MM.1S (cell line): ENCODE results near the gene RASSF4.

Source experiments
- DNase-seq: peaks from one replicate; pipeline ENCODE4 v3.0.0-alpha.2; 2015
- H2AFZ ChIP-seq: fragments of 300-600 bp; sonication (generic); 2 replicates; pipeline ENCODE4 v1.6.0; 2016; ENCODE audit warnings: antibody characterized with exemption, low read length
- H3F3A ChIP-seq: fragments of 300-600 bp; sonication (generic); 2 replicates; pipeline ENCODE4 v1.6.1; 2016; ENCODE audit warnings: mild to moderate bottlenecking, antibody characterized with exemption, low read length, moderate library complexity, mixed read lengths; ENCODE audit not compliant: insufficient read depth
- H3K27ac ChIP-seq: fragments of 300-600 bp; sonication (generic); 2 replicates; pipeline ENCODE4 v1.5.1; 2016; ENCODE audit warnings: mild to moderate bottlenecking, low read length
- H3K27me3 ChIP-seq: fragments of 300-600 bp; sonication (generic); replicated peaks from 2 replicates; pipeline ENCODE4 v1.6.0; 2016; ENCODE audit warnings: low read length; ENCODE audit not compliant: insufficient read depth
- H3K36me3 ChIP-seq: fragments of 300-600 bp; sonication (generic); replicated peaks from 2 replicates; pipeline ENCODE4 v1.6.1; 2016; ENCODE audit warnings: mild to moderate bottlenecking, low read length, mixed read lengths; ENCODE audit not compliant: insufficient read depth
- H3K4me1 ChIP-seq: fragments of 300-600 bp; sonication (generic); 2 replicates; pipeline ENCODE4 v1.6.1; 2016; ENCODE audit warnings: low read length, mixed read lengths
- H3K4me2 ChIP-seq: fragments of 300-600 bp; sonication (generic); 2 replicates; pipeline ENCODE4 v1.6.0; 2016; ENCODE audit warnings: low read depth, low read length
- H3K4me3 ChIP-seq: fragments of 300-600 bp; sonication (generic); 2 replicates; pipeline ENCODE4 v1.5.1; 2016; ENCODE audit warnings: low read length, mixed read lengths
- H3K79me2 ChIP-seq: fragments of 300-600 bp; sonication (generic); 2 replicates; pipeline ENCODE4 v1.6.1; 2016; ENCODE audit warnings: mixed run types, low read length, mixed read lengths
- H3K9ac ChIP-seq: fragments of 300-600 bp; sonication (generic); 2 replicates; pipeline ENCODE4 v1.6.1; 2016; ENCODE audit warnings: low read length, mixed read lengths
- H3K9me2 ChIP-seq: fragments of 300-600 bp; sonication (generic); replicated peaks from 2 replicates; pipeline ENCODE4 v1.6.1; 2016; ENCODE audit warnings: mild to moderate bottlenecking, low read length, mixed read lengths; ENCODE audit not compliant: insufficient read depth
- H3K9me3 ChIP-seq: fragments of 300-600 bp; sonication (generic); replicated peaks from 2 replicates; pipeline ENCODE4 v1.6.1; 2016; ENCODE audit warnings: mild to moderate bottlenecking, low read length, mixed read lengths; ENCODE audit not compliant: insufficient read depth
- H4K20me1 ChIP-seq: fragments of 300-600 bp; sonication (generic); 2 replicates; pipeline ENCODE4 v1.6.1; 2016; ENCODE audit warnings: mild to moderate bottlenecking, low read length, moderate library complexity, mixed read lengths; ENCODE audit not compliant: insufficient read depth
- EZH2 ChIP-seq: fragments of 300-600 bp; sonication (generic); optimal IDR thresholded peaks from 2 replicates; pipeline ENCODE3; 2017; ENCODE audit warnings: low read depth, mild to moderate bottlenecking, antibody characterized with exemption, low read length, mixed read lengths
- EZH2phosphoT487 ChIP-seq: fragments of 300-600 bp; sonication (generic); IDR thresholded peaks from 2 replicates; pipeline ENCODE4 v1.6.1; 2018; ENCODE audit warnings: antibody characterized with exemption, low read length
- TF ChIP-seq, protein P1 (sequence below): fragments of 300-600 bp; sonication (generic); IDR thresholded peaks from 2 replicates; pipeline ENCODE4 v1.5.1; 2016; ENCODE audit warnings: antibody characterized with exemption, low read length, mixed read lengths

Gene RASSF4

DNA sequence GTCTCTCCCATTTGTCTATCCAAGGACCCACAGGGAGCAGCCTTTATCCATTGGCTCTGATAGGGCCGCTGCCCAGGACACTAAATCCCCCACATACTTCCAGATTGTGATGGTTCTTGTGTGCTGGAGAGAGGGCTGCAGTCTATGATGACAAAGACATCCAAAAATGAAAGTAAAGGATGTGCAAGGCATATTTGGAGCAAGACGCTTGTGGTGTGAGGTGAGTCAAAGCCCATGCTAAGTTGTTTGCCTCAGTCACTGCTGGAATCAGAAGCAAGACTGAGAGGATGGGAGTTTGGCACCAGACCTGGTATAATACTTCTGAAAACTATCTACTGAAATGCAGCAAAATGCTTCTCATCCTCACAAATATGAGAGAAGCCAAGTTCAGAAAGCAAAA is 63.8 kb downstream of the RASSF4 start:
- H2AFZ ChIP-seq, result no peak overlapping the region
- H3K4me2 ChIP-seq, result no peak overlapping the region
- no peaks in the 10 kb centered on the region for H4K20me1 ChIP-seq

DNA sequence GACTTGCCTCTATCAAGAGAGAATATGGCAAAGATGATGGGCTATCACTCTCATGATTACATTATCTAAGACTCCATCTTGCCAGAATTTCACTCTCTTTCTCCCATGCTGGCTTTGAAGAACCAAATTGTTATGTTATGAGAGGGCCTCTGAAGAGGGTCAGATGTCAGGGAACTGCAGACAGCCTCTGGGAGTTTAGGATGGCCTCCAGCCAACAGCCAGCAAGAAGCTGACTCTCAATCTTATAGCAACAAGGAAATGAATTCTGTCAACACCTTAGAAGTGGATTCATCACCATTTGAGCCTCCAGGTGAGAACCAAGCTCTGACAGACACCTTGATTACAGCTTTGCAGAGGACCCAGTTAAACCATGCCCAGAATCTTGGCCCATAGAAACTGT is 74.7 kb downstream of the RASSF4 start:
- Histone ChIP-seq H2AFZ (no peak overlapping the region), H3K4me2 (no peak overlapping the region), H3F3A (no peaks in the 10 kb centered on the region), H3K9me2 (no peaks in the 10 kb centered on the region), H3K36me3 (no peaks in the 10 kb centered on the region), H3K9ac (no peak overlapping the region), H3K79me2 (no peaks in the 10 kb centered on the region), H3K9me3 (no peaks in the 10 kb centered on the region), H3K4me1 (no peaks in the 10 kb centered on the region), H4K20me1 (no peaks in the 10 kb centered on the region), H3K27me3 (no peaks in the 10 kb centered on the region), H3K4me3 (no peak overlapping the region), H3K27ac (no peak overlapping the region)
- TF ChIP-seq, protein P1, sequence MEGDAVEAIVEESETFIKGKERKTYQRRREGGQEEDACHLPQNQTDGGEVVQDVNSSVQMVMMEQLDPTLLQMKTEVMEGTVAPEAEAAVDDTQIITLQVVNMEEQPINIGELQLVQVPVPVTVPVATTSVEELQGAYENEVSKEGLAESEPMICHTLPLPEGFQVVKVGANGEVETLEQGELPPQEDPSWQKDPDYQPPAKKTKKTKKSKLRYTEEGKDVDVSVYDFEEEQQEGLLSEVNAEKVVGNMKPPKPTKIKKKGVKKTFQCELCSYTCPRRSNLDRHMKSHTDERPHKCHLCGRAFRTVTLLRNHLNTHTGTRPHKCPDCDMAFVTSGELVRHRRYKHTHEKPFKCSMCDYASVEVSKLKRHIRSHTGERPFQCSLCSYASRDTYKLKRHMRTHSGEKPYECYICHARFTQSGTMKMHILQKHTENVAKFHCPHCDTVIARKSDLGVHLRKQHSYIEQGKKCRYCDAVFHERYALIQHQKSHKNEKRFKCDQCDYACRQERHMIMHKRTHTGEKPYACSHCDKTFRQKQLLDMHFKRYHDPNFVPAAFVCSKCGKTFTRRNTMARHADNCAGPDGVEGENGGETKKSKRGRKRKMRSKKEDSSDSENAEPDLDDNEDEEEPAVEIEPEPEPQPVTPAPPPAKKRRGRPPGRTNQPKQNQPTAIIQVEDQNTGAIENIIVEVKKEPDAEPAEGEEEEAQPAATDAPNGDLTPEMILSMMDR, result no peak
- TF ChIP-seq EZH2, result no peak
- DNase-seq, result no peak

More for the DNA sequence above, 63.8 kb downstream of the RASSF4 start:
- no peaks in the 10 kb centered on the region for H3K79me2 ChIP-seq
- no peaks in the 10 kb centered on the region; the same call in 1 of the 2 replicates for H3F3A ChIP-seq
- no peak overlapping the region for H3K27ac ChIP-seq
- H3K4me1 ChIP-seq, result no peaks in the 10 kb centered on the region
- H3K27me3 ChIP-seq, result no peaks in the 10 kb centered on the region
- DNase-seq, result no peak
- no peak for TF ChIP-seq EZH2phosphoT487
- TF ChIP-seq, protein P1, result no peak
- TF ChIP-seq EZH2, result no peak
- H3K9me2 ChIP-seq, result no peaks in the 10 kb centered on the region
- H3K4me3 ChIP-seq, result no peak overlapping the region
- H3K36me3 ChIP-seq, result no peaks in the 10 kb centered on the region
- H3K9ac ChIP-seq, result no peak overlapping the region
- H3K9me3 ChIP-seq, result no peaks in the 10 kb centered on the region

DNA sequence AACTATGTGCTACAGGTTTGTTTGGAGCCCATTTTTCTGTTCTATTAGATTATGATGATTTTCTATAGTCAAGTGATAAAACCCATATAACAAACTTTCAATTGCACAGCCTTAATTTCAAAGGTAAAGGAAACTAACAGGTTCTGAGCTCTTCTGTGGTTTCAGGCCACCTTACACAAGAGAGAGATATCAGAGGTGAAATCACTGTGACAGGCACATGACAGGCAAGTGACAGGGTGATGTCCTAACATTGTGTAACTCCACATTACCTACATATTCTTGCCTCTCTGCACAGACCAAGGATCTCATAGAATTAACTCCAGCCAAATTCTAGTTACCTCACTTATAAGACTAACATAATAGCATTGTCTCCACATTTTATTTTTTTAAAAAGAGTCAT is 76.1 kb downstream of the RASSF4 start:
- no peak for TF ChIP-seq EZH2phosphoT487
- TF ChIP-seq EZH2, result no peak
- TF ChIP-seq, protein P1, result no peak
- no peak overlapping the region for H3K9ac ChIP-seq
- no peak overlapping the region for H3K4me3 ChIP-seq
- no peaks in the 10 kb centered on the region for H3K79me2 ChIP-seq
- no peaks in the 10 kb centered on the region for H3K9me3 ChIP-seq
- no peaks in the 10 kb centered on the region for H4K20me1 ChIP-seq
- no peaks in the 10 kb centered on the region for H3K27me3 ChIP-seq
- H3K4me2 ChIP-seq, result no peak overlapping the region
- H3K9me2 ChIP-seq, result no peaks in the 10 kb centered on the region
- H2AFZ ChIP-seq, result no peak overlapping the region
- no peaks in the 10 kb centered on the region for H3K4me1 ChIP-seq
- no peak overlapping the region for H3K27ac ChIP-seq
- no peaks in the 10 kb centered on the region for H3F3A ChIP-seq
- no peak for DNase-seq
- H3K36me3 ChIP-seq, result no peaks in the 10 kb centered on the region
